ENCODE data around the gene CACNA1H.

The CACNA1H gene

GRCh38 chr16:1220098-1220728 lies 67.3 kb downstream of the CACNA1H start:
- Histone ChIP-seq H3F3A (ENCODE audit: control insufficient read depth, insufficient read depth) (no peaks in the 10 kb centered on the region), H3K9me3 (ENCODE audit: control insufficient read depth, insufficient read depth, low read length) (no peaks in the 10 kb centered on the region), H3K36me3 (ENCODE audit: control insufficient read depth, low read length) (no peaks in the 10 kb centered on the region), H3K4me1 (ENCODE audit: control insufficient read depth, low read length) (no peaks in the 10 kb centered on the region), H3K27me3 (ENCODE audit: control insufficient read depth, low read length) (no peaks in the 10 kb centered on the region), H3K79me2 (ENCODE audit: control insufficient read depth, low read length) (no peaks in the 10 kb centered on the region), H3K4me2 (ENCODE audit: low read length) (no peak overlapping the region), H4K20me1 (ENCODE audit: control insufficient read depth, insufficient read depth, low read depth, low read length) (no peaks in the 10 kb centered on the region), H3K4me3 (ENCODE audit: low read length) (no peak overlapping the region), H3K27ac (ENCODE audit: low read depth, low read length) (no peak overlapping the region), H3K9me2 (replicated peaks; ENCODE audit: control insufficient read depth, low read length) (no peaks in the 10 kb centered on the region)
- TF ChIP-seq EZH2phosphoT487 (IDR thresholded peaks at IDR 0.05; ENCODE audit: borderline replicate concordance, low read length) (no peak), CTCF (IDR thresholded peaks at IDR 0.05; ENCODE audit: low read depth, low read length, poor library complexity, severe bottlenecking) (no peak)

- no peaks in the 10 kb centered on the region for H3F3A ChIP-seq (ENCODE audit: control insufficient read depth, insufficient read depth)
- H3K36me3 ChIP-seq (ENCODE audit: control insufficient read depth, low read length), result no peaks in the 10 kb centered on the region
- no peaks in the 10 kb centered on the region for H3K27me3 ChIP-seq (ENCODE audit: control insufficient read depth, low read length)
- TF ChIP-seq EZH2phosphoT487 (IDR thresholded peaks at IDR 0.05; ENCODE audit: borderline replicate concordance, low read length) (no peak), CTCF (IDR thresholded peaks at IDR 0.05; ENCODE audit: low read depth, low read length, poor library complexity, severe bottlenecking) (no peak)
- H3K79me2 ChIP-seq (ENCODE audit: control insufficient read depth, low read length), result no peaks in the 10 kb centered on the region
- no peaks in the 10 kb centered on the region for H3K9me3 ChIP-seq (ENCODE audit: control insufficient read depth, insufficient read depth, low read length)
- no peak overlapping the region for H3K27ac ChIP-seq (ENCODE audit: low read depth, low read length)
- no peak overlapping the region for H3K4me3 ChIP-seq (ENCODE audit: low read length)
- no peaks in the 10 kb centered on the region for H4K20me1 ChIP-seq (ENCODE audit: control insufficient read depth, insufficient read depth, low read depth, low read length)
- no peak overlapping the region for H3K4me2 ChIP-seq (ENCODE audit: low read length)
- no peaks in the 10 kb centered on the region for H3K9me2 ChIP-seq (replicated peaks; ENCODE audit: control insufficient read depth, low read length)
- no peaks in the 10 kb centered on the region for H3K4me1 ChIP-seq (ENCODE audit: control insufficient read depth, low read length)
These were observed 68.1 kb downstream of the CACNA1H start for GRCh38 chr16:1220841-1221627.

GRCh38 chr16:1221628-1222552 lies 69.0 kb downstream of the CACNA1H start:
- H3K36me3 ChIP-seq (ENCODE audit: control insufficient read depth, low read length), result no peaks in the 10 kb centered on the region
- no peak for TF ChIP-seq CTCF (IDR thresholded peaks at IDR 0.05; ENCODE audit: low read depth, low read length, poor library complexity, severe bottlenecking)
- TF ChIP-seq EZH2phosphoT487 (IDR thresholded peaks at IDR 0.05; ENCODE audit: borderline replicate concordance, low read length), result no peak
- no peak overlapping the region for H3K27ac ChIP-seq (ENCODE audit: low read depth, low read length)
- H3K9me2 ChIP-seq (replicated peaks; ENCODE audit: control insufficient read depth, low read length), result no peaks in the 10 kb centered on the region
- no peak overlapping the region for H3K4me3 ChIP-seq (ENCODE audit: low read length)
- no peaks in the 10 kb centered on the region for H3F3A ChIP-seq (ENCODE audit: control insufficient read depth, insufficient read depth)
- no peaks in the 10 kb centered on the region for H3K79me2 ChIP-seq (ENCODE audit: control insufficient read depth, low read length)
- H3K4me1 ChIP-seq (ENCODE audit: control insufficient read depth, low read length), result no peaks in the 10 kb centered on the region
- no peaks in the 10 kb centered on the region for H3K27me3 ChIP-seq (ENCODE audit: control insufficient read depth, low read length)
- H3K4me2 ChIP-seq (ENCODE audit: low read length), result no peak overlapping the region
- H3K9me3 ChIP-seq (ENCODE audit: control insufficient read depth, insufficient read depth, low read length), result no peaks in the 10 kb centered on the region
- H4K20me1 ChIP-seq (ENCODE audit: control insufficient read depth, insufficient read depth, low read depth, low read length), result no peaks in the 10 kb centered on the region

Data from DOHH2 (cell line).